Neuron (in vitro differentiated cells): ENCODE results near the gene SBK1.
"Not testable (repeated sequence)": the region's sequence is repeated elsewhere in the genome, so short reads cannot be mapped to it uniquely, and the experiment has no call there.

ENCODE experiments used
- H2AFZ ChIP-seq: one replicate; pipeline ENCODE4 v1.6.1; 2013; ENCODE audit warnings: low read depth, mild to moderate bottlenecking, inconsistent platforms, low read length, moderate library complexity
- H3K27me3 ChIP-seq: one replicate; pipeline ENCODE4 v1.6.1; 2013; ENCODE audit warnings: low read length; ENCODE audit not compliant: insufficient read depth
- H3K36me3 ChIP-seq: one replicate; pipeline ENCODE4 v1.6.1; 2013; ENCODE audit warnings: low read length; ENCODE audit not compliant: insufficient read depth
- H3K4me1 ChIP-seq: one replicate; pipeline ENCODE4 v1.6.1; 2013; ENCODE audit warnings: low read length; ENCODE audit not compliant: insufficient read depth
- H3K4me3 ChIP-seq: 2 replicates; pipeline ENCODE4 v1.5.1; 2013; ENCODE audit warnings: mild to moderate bottlenecking, low read length, moderate library complexity
- H3K9me3 ChIP-seq: one replicate; pipeline ENCODE4 v1.6.1; 2013; ENCODE audit warnings: low read length

SBK1 gene

GRCh38 chr16:28317040-28317880, 24.9 kb downstream of the SBK1 start:
- H3K4me1 ChIP-seq = no peaks in the 10 kb centered on the region
- H3K4me3 ChIP-seq = no peak overlapping the region
- no peaks in the 10 kb centered on the region for H3K9me3 ChIP-seq
- no peaks in the 10 kb centered on the region for H3K27me3 ChIP-seq
- peaks cover 37% of the 10 kb centered on the region for H3K36me3 ChIP-seq
- no peak overlapping the region for H2AFZ ChIP-seq

GRCh38 chr16:28318042-28318744, 25.9 kb downstream of the SBK1 start:
- Histone ChIP-seq H3K9me3 (no peaks in the 10 kb centered on the region), H3K36me3 (peaks cover 34% of the 10 kb centered on the region), H3K4me3 (no peak overlapping the region), H3K4me1 (no peaks in the 10 kb centered on the region), H2AFZ (no peak overlapping the region), H3K27me3 (no peaks in the 10 kb centered on the region)

GRCh38 chr16:28319476-28320022, 27.2 kb downstream of the SBK1 start:
- Histone ChIP-seq H3K4me3 (no peak overlapping the region), H2AFZ (no peak overlapping the region), H3K4me1 (no peaks in the 10 kb centered on the region), H3K36me3 (peaks cover 31% of the 10 kb centered on the region), H3K27me3 (no peaks in the 10 kb centered on the region), H3K9me3 (no peaks in the 10 kb centered on the region)

- no peak overlapping the region for H3K4me3 ChIP-seq
- H2AFZ ChIP-seq = no peak overlapping the region
These were observed 27.8 kb downstream of the SBK1 start for GRCh38 chr16:28320023-28320561.

GRCh38 chr16:28320741-28321140, 28.4 kb downstream of the SBK1 start:
- Histone ChIP-seq H2AFZ (no peak overlapping the region), H3K4me1 (no peaks in the 10 kb centered on the region), H3K36me3 (peaks cover 31% of the 10 kb centered on the region)

More at GRCh38 chr16:28320023-28320561, 27.8 kb downstream of the SBK1 start:
- H3K27me3 ChIP-seq = no peaks in the 10 kb centered on the region
- H3K36me3 ChIP-seq = peaks cover 31% of the 10 kb centered on the region
- H3K9me3 ChIP-seq = no peaks in the 10 kb centered on the region
- H3K4me1 ChIP-seq = no peaks in the 10 kb centered on the region

GRCh38 chr16:28321700-28322411, 29.5 kb downstream of the SBK1 start:
- H3K4me3 ChIP-seq = no peak overlapping the region
- H3K9me3 ChIP-seq = no peaks in the 10 kb centered on the region
- peaks cover 29% of the 10 kb centered on the region for H3K36me3 ChIP-seq
- H3K4me1 ChIP-seq = no peaks in the 10 kb centered on the region
- H2AFZ ChIP-seq = no peak overlapping the region
- no peaks in the 10 kb centered on the region for H3K27me3 ChIP-seq

More at GRCh38 chr16:28320741-28321140, 28.4 kb downstream of the SBK1 start:
- no peaks in the 10 kb centered on the region for H3K27me3 ChIP-seq
- no peaks in the 10 kb centered on the region for H3K9me3 ChIP-seq
- no peak overlapping the region for H3K4me3 ChIP-seq

- Histone ChIP-seq H2AFZ (no peak overlapping the region), H3K9me3 (no peaks in the 10 kb centered on the region), H3K4me1 (no peaks in the 10 kb centered on the region), H3K4me3 (no peak overlapping the region), H3K36me3 (peaks cover 9% of the 10 kb centered on the region), H3K27me3 (no peaks in the 10 kb centered on the region)
These were observed 32.0 kb downstream of the SBK1 start for GRCh38 chr16:28324235-28324886.

GRCh38 chr16:28324887-28325279, 32.6 kb downstream of the SBK1 start:
- no peaks in the 10 kb centered on the region for H3K27me3 ChIP-seq
- H3K4me3 ChIP-seq = no peak overlapping the region
- H3K36me3 ChIP-seq = peaks cover 5% of the 10 kb centered on the region
- no peaks in the 10 kb centered on the region for H3K4me1 ChIP-seq
- no peaks in the 10 kb centered on the region for H3K9me3 ChIP-seq
- H2AFZ ChIP-seq = no peak overlapping the region

- Histone ChIP-seq H2AFZ (no peak overlapping the region), H3K4me1 (no peaks in the 10 kb centered on the region), H3K36me3 (no peaks in the 10 kb centered on the region), H3K4me3 (no peak overlapping the region), H3K27me3 (no peaks in the 10 kb centered on the region), H3K9me3 (no peaks in the 10 kb centered on the region)
These were observed 34.7 kb downstream of the SBK1 start for GRCh38 chr16:28326881-28327610.

GRCh38 chr16:28330232-28330631, 37.9 kb downstream of the SBK1 start:
- H3K36me3 ChIP-seq, H3K27me3 ChIP-seq, H3K4me3 ChIP-seq, H3K9me3 ChIP-seq, H2AFZ ChIP-seq, H3K4me1 ChIP-seq: not testable (repeated sequence)

- not testable (repeated sequence) for H3K4me1 ChIP-seq, H2AFZ ChIP-seq, H3K36me3 ChIP-seq, H3K27me3 ChIP-seq, H3K9me3 ChIP-seq, H3K4me3 ChIP-seq
These were observed 38.7 kb downstream of the SBK1 start for GRCh38 chr16:28330981-28331380.

- H3K27me3 ChIP-seq, H2AFZ ChIP-seq, H3K9me3 ChIP-seq, H3K4me3 ChIP-seq, H3K4me1 ChIP-seq, H3K36me3 ChIP-seq: not testable (repeated sequence)
These were observed 40.3 kb downstream of the SBK1 start for GRCh38 chr16:28332632-28333031.
